ENCODE data around the gene NDRG2.

The NDRG2 gene

DNA sequence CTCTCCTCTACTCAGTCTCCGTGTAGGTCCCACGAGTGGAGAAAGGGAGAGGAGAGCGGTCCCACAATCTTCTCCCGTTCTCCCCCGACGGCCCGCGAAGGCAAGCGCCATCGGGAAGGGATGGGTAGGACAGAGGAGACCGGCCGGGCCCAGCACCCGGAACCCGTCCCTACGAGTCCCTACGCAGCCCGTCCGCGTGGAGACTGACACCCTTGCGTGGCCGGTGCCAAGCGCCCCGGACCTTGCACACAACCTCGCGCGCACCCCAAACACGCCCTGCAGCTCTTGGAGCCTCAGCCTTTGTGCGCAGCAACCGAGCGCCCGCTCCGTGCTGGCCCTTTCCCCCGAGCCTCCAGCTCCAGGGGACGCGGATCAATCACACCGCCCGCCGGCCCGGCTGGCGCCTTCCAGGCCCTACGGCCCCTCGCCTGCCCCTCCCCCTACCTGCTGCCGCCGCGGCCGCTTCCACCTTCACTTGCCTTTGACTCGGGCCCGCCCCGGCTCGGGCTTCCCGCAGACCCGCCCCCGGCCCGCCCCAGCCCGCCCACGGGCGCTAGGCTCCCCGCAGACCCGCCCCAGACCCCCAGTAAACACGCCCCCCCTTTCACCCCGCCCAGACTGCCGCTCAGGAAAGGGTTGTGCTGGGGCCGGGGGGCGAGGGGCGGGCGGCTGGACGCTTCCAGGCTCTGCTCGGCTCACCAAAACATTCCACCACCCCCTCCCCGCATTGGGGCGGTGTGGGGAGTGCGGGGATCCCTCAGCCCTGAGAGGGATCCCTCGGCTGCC, at the start of gene NDRG2:
TSS of gene NDRG2 (minus strand) at position 477 of the 786 bp plus-strand sequence. CDS start 1,746 bp downstream, outside the sequence.
- no peak for DNase-seq (ENCODE audit: extremely low read depth, low read depth)

DNA sequence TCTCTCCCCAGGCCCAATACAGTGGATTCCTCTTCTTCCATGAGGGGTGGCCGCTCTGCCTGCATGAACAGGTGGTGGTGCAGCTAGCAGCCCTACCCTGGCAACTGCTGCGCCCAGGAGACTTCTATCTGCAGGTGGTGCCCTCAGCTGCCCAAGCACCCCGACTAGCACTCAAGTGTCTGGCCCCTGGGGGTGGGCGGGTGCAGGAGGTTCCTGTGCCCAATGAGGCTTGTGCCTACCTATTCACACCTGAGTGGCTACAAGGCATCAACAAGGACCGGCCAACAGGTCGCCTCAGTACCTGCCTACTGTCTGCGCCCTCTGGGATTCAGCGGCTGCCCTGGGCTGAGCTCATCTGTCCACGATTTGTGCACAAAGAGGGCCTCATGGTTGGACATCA, 49.1 kb upstream of the NDRG2 start:
- TF ChIP-seq, protein P1, sequence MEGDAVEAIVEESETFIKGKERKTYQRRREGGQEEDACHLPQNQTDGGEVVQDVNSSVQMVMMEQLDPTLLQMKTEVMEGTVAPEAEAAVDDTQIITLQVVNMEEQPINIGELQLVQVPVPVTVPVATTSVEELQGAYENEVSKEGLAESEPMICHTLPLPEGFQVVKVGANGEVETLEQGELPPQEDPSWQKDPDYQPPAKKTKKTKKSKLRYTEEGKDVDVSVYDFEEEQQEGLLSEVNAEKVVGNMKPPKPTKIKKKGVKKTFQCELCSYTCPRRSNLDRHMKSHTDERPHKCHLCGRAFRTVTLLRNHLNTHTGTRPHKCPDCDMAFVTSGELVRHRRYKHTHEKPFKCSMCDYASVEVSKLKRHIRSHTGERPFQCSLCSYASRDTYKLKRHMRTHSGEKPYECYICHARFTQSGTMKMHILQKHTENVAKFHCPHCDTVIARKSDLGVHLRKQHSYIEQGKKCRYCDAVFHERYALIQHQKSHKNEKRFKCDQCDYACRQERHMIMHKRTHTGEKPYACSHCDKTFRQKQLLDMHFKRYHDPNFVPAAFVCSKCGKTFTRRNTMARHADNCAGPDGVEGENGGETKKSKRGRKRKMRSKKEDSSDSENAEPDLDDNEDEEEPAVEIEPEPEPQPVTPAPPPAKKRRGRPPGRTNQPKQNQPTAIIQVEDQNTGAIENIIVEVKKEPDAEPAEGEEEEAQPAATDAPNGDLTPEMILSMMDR (IDR thresholded peaks at IDR 0.05; ENCODE audit: low read depth, low read length): no peak
- no peak for DNase-seq (ENCODE audit: extremely low read depth, low read depth)

More for the DNA sequence above, at the start of gene NDRG2:
- TF ChIP-seq, protein P1 (IDR thresholded peaks at IDR 0.05; ENCODE audit: low read depth, low read length): no peak

DNA sequence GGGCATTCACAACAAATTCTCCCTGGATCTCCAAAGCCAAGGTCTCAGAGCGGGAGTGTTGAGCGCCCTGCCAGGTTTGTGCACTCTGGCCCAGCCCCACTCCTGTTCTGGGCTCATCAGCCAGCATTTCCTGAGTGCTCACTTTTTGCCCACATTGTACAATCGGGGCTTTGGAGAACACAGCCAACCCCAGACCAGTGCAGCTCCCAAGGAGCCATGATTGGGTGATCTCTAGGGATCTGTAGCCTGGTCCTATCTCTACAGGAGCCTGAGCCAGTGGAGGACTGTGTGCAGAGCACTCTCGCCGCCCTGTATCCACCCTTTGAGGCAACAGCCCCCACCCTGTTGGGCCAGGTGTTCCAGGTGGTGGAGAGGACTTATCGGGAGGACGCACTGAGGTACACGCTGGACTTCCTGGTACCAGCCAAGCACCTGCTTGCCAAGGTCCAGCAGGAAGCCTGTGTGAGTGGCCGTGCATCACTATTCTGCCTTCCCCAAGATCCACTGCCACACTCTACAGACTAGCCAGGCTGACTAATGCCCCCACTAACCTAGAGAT, 48.0 kb upstream of the NDRG2 start:
- TF ChIP-seq, protein P1 (IDR thresholded peaks at IDR 0.05; ENCODE audit: low read depth, low read length): no peak
- no peak for DNase-seq (ENCODE audit: extremely low read depth, low read depth)

DNA sequence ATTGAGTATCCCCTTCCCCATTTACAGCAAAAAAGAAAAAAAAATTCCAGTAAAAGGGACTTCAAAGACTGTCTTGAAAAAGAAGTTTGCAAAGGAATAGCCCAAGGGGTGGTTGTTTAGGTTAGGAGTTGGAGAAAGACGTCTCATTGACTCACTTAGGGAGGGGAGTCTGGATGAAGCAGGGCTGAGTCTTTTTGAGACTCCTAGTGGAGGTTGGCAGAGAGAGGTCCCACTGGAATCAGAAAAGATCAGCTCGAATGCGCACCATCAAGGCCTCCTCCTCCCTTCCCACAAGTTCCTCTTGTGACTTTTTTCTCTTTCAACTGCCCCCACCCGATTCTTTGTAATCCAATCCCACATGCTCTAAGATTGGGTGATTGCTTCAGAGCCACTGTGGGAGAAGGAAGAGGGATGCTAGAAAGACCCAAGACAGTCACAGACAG, 47.2 kb upstream of the NDRG2 start:
- TF ChIP-seq, protein P1 (IDR thresholded peaks at IDR 0.05; ENCODE audit: low read depth, low read length): peak; percentile 18
- DNase-seq (ENCODE audit: extremely low read depth, low read depth): peak; percentile 64

DNA sequence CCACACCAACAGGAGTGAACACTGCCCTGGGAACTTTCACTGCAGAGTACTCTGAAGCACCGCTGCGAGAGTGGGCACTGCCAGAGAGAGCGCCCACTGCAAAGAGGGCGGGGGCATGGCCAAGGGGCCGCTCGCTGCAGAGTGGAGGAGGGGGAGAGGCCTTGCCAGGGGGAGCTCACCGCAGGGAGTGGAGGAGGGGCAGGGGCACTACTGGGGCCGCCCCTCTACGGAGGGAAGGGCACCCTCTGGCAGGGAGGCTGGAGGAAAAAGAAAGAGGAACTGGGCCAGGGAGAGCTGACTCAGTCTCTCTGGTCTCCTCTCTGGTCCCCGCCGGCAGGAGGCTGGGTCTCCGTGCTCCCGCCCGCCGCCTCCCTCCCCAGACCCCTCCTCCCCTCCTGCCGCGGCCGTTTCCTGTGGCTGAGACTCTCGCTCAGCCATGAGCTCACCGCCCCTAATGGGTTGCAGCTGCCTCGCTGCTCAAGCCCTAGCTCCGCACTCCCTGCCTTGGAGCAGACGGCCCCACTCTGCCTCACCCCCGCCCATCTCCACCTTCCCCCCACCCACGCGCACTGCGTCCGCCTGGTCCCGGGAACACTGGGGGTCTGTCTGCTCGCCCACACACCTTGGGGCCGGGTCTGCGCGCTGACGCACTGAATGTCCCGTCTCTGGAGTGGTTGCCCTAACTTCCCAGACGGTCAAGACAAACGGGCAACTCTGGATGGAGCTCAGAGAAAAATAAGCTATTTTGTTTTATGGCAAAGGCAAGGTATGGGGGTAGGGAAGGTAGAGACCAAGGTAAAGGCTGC, 46.6 kb upstream of the NDRG2 start:
- peak; percentile 86 for DNase-seq (ENCODE audit: extremely low read depth, low read depth)
- TF ChIP-seq, protein P1 (IDR thresholded peaks at IDR 0.05; ENCODE audit: low read depth, low read length): no peak

DNA sequence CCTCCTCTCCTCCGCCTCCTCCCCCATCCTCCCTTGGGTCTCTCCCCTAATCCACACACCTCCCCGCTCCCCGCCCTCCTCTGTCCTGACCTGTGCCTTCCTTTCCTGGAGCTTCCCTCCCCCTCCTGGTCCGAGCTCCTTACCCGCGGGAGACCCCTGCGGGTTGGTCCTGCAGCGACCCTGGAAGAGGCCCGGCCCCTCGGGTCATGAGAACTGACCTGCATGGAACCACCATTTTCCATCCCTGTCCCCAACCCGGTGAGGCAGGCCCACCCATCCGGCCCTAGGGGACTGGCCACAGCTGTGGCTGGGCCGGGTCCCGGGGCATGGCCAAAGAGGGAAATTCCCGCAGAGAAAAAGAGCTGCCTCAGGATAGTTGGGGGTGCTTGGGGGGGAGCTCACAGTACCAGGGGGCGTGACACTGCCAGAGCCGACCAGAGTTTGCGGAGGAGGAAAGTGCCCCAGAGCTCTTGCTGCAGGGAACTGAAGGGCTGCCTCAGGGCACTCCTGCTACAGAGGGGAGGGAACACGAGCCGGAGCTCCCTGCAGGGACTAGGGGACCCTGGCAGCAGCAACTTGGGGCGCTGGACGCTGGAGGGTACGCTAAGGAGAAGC, 45.9 kb upstream of the NDRG2 start:
- no peak for DNase-seq (ENCODE audit: extremely low read depth, low read depth)
- TF ChIP-seq, protein P1 (IDR thresholded peaks at IDR 0.05; ENCODE audit: low read depth, low read length): no peak

Measured in AG09319 (cell line).